CMK (cell line): ENCODE measurements around the gene B4GALNT1.
"Not testable (repeated sequence)": the region's sequence is repeated elsewhere in the genome, so short reads cannot be mapped to it uniquely, and the experiment has no call there.

Experiments
- DNase-seq: peaks from one replicate; pipeline ENCODE4 v3.0.0-alpha.2; 2010; ENCODE audit warnings: low read depth

B4GALNT1 gene

GRCh38 chr12:57632958-57633840, at the start of gene B4GALNT1:
B4GALNT1 (minus strand) TSS chr12:57633201; CDS start chr12:57632132, 1,069 bp downstream.
- DNase-seq: no peak

GRCh38 chr12:57679697-57680096, 46.7 kb upstream of the B4GALNT1 start:
- DNase-seq: no peak

- not testable (repeated sequence) for DNase-seq
Observed at GRCh38 chr12:57677947-57678346, 44.9 kb upstream of the B4GALNT1 start.

- no peak for DNase-seq
Observed at GRCh38 chr12:57674691-57675090, 41.7 kb upstream of the B4GALNT1 start.

GRCh38 chr12:57672801-57673200, 39.8 kb upstream of the B4GALNT1 start:
- no peak for DNase-seq

GRCh38 chr12:57671811-57672210, 38.8 kb upstream of the B4GALNT1 start:
- DNase-seq: not testable (repeated sequence)

GRCh38 chr12:57669691-57670090, 36.7 kb upstream of the B4GALNT1 start:
- DNase-seq: not testable (repeated sequence)

- no peak for DNase-seq
Observed at GRCh38 chr12:57666897-57667296, 33.9 kb upstream of the B4GALNT1 start.

- DNase-seq: not testable (repeated sequence)
Observed at GRCh38 chr12:57665066-57665820, 32.2 kb upstream of the B4GALNT1 start.

GRCh38 chr12:57661376-57661775, 28.4 kb upstream of the B4GALNT1 start:
- DNase-seq: no peak

- DNase-seq: no peak
Observed at GRCh38 chr12:57658890-57659289, 25.9 kb upstream of the B4GALNT1 start.

- no peak for DNase-seq
Observed at GRCh38 chr12:57657744-57658143, 24.7 kb upstream of the B4GALNT1 start.

GRCh38 chr12:57656408-57656807, 23.4 kb upstream of the B4GALNT1 start:
- DNase-seq: not testable (repeated sequence)

- no peak for DNase-seq
Observed at GRCh38 chr12:57655541-57656240, 22.7 kb upstream of the B4GALNT1 start.

- DNase-seq: no peak
Observed at GRCh38 chr12:57654042-57654441, 21.0 kb upstream of the B4GALNT1 start.

GRCh38 chr12:57646659-57647049, 13.7 kb upstream of the B4GALNT1 start:
- DNase-seq: not testable (repeated sequence)

GRCh38 chr12:57645990-57646658, 13.1 kb upstream of the B4GALNT1 start:
- not testable (repeated sequence) for DNase-seq

- DNase-seq: no peak
Observed at GRCh38 chr12:57641699-57642442, 8.9 kb upstream of the B4GALNT1 start.

- no peak for DNase-seq
Observed at GRCh38 chr12:57640175-57641042, 7.4 kb upstream of the B4GALNT1 start.

- no peak for DNase-seq
Observed at GRCh38 chr12:57638096-57638495, 5.1 kb upstream of the B4GALNT1 start.
